HG03159 (cell line): Measurements from ENCODE around the gene SLC17A8.
"Not testable (repeated sequence)": the region's sequence is repeated elsewhere in the genome, so short reads cannot be mapped to it uniquely, and the experiment has no call there.

Experiments used
- ATAC-seq: cut with Tn5 transposase; IDR thresholded peaks from one replicate; pipeline ENCODE4 v1.9.1; 2021; ENCODE audit warnings: mild to moderate bottlenecking, moderate library complexity; ENCODE audit not compliant: unreplicated experiment

The SLC17A8 gene

DNA sequence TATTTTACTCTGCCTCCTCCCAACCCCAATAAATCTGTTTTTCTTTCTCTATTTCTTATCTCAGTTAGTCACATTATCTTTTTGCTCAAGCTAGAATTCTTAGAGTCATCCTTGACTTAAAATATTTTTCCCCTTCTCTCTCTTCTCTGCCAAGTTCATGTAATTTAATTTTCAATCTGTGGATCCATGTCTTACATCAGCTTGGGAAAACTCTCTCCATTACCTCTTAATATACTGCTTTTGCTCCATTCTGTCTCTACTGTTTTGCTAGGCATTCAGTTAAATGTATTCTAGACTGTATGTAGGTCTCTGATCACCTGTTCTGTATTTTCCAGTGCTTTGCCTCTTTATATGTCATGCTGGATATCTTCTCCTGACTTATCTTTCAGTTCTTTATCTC lies 65.8 kb downstream of the SLC17A8 start:
- ATAC-seq, result no peak

GRCh38 chr12:100426145-100426544 lies 69.3 kb downstream of the SLC17A8 start:
- no peak for ATAC-seq

- no peak for ATAC-seq
Measured at GRCh38 chr12:100427078-100427477, 70.2 kb downstream of the SLC17A8 start.

- ATAC-seq, result not testable (repeated sequence)
Measured at GRCh38 chr12:100430251-100430650, 73.4 kb downstream of the SLC17A8 start.

GRCh38 chr12:100433701-100434100 lies 76.8 kb downstream of the SLC17A8 start:
- ATAC-seq, result no peak

DNA sequence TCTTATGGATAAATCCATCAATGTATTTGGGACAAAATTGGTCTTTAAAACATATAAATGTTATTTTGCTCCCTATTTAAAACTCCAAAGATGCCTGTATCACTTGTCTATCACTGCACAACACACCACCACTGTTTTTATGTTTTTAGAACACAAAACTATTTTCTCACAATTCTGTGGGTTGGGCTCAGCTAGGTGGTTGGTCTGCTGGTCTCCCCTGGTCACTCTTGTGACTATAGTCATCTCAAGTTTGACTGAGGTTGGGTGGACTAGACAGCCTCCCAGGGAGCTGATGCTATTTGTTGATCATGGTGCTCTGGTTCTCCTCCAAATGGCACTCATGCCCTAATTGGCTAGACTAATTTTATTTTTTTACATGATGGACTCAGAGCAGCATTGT lies 77.3 kb downstream of the SLC17A8 start:
- no peak for ATAC-seq

DNA sequence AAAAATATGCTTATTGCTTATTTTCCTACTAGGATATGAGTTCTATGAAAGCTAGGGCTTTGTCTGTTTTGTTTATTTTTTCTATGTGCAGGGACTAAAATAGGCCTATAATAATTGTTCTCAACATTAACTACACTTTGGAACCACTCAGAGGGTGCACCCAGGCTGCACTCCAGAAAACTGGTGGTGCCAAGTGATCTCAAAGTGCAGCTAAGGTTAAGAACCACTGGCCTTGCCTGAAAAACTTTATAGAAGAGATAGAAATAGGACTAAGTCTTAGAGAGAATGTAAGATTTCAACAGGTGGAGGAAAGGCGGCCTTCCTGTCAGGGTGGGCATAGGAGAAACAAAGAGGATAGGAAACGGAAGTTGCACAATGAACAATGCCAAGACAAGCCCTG lies 79.1 kb downstream of the SLC17A8 start:
- ATAC-seq, result no peak

DNA sequence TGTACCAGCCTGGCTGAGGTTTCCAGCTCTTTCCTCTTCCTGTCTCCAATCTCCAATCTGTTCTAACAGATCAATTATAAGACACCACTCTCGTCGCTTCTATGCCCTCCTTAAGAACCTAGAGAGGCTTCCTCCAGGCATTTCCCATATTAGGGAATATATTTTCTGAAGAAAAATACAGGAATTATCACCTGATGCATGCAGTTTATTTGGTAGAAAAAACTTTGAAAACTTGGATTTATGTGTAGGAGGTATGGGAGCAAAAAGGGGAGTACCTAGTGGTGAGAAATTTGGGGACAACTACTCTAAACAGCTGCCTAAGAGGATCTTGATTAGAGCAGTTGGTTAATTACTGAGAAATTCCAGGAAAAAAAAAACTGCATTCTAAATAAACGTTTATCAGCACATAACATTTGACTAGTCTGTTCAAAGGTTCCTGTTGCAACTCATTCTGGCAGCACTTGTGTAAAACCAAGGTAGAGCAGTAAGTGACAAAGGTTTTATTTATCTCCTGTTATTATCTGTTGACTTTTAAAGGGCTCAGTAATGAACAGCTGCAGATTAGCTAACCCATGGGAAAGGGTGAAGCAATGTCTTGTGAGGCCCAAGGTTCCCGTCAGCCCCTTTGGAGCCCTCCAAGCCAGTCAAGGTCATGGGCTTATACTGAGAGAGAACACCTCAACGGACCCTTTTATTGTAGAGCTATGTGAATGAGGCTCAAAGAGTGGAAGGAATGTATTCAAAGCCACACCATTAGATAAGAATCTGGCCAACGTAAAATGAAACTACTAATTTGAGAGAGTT lies 80.4 kb downstream of the SLC17A8 start:
- ATAC-seq, result no peak

GRCh38 chr12:100439797-100440196 lies 82.9 kb downstream of the SLC17A8 start:
- no peak for ATAC-seq

DNA sequence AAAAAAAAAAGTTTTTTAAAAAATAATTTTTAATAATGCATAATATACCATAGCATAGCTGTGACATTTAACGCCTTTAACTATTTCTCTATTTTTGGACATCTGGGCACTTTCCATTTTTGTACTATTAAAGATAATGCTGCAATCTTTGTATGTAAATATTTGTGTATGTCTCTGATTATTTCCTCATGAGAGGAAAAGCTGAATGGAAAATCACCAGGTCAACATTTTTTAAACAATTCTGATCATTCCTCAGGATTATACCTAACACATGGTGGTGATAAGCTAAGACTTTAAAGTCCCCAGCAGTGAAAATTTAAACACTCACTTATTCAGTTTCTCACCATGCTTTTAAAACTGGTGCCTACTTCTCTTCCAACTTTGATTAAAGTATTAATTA lies 85.5 kb downstream of the SLC17A8 start:
- no peak for ATAC-seq

DNA sequence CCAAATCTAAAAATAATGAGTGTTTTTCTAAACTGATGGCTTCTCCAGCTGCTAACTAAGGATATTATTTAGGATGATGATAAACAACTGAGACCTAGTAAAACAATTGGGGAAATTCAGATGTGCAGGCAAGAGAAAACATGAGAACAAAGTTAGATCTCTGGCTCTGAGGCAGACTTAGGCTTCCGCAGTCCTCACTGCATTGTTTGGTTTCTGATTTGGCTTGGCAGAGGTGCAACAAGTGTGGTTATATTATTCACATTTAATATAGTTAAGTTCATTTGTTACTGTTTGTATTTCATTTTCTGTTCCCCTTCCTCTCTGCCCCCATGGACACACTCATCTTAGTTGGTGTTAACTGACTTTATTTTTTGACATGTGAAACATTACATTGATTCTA lies 86.6 kb downstream of the SLC17A8 start:
- no peak for ATAC-seq

DNA sequence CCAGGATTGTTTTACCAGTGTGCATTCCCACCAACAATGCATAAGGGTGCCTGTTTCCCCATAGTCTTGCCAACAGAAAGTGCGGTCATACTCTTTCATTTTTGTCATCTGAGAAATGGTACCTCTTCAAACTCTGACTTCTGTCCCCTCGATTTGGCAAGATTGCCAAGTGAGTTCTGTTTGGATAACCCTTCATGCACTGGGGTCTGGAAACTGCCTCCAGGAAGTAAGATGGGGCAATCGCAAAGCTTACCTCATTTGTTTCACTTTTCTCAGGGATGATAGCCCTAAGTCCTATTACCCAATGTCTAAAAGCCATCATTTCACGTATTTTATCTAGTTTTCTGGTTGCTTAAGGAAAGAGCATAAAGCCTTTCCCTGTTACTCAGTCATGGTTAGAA lies 88.2 kb downstream of the SLC17A8 start:
- ATAC-seq, result no peak

DNA sequence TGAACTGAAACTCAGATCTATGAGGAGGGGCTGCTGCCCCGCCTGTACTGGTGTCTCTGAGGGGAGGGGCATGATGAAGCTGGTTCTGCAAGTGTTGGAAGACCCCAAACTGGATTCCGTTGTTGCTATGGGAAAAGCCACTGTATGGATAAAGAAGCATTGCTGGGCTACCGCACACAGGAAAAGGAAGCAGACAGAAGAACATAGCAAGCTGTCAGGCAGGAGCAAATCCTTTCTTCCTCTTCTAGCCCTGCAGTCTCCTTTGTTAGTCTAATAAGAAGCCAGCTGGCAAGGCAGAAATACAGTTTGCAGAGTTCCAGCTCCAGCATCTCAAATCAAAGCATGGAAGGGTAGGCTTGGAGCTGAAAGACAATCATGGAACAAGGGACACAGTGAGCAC lies 90.5 kb downstream of the SLC17A8 start:
- ATAC-seq, result no peak

GRCh38 chr12:100448656-100449055 lies 91.8 kb downstream of the SLC17A8 start:
- no peak for ATAC-seq

DNA sequence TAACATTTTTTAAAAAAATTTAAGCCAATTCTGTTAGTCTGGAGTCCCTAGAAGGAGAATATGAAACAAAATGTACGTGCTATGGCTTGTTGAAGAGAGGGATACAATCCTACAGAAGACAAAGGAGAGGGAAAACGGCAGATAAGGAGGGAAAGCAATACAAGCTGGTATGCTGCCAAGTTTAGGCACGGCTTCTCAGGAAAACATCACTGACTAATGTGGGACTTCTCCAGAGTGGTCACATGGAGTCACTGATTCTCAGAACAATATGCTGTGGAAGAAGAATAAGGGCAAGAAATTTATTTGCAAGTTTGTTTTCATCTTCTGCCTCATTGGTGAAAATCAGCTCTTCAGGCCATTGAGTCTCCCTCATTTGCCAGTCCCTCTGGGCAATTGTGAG lies 93.9 kb downstream of the SLC17A8 start:
- ATAC-seq, result no peak

GRCh38 chr12:100453951-100454350 lies 97.1 kb downstream of the SLC17A8 start:
- no peak for ATAC-seq

- no peak for ATAC-seq
Measured at GRCh38 chr12:100455896-100456295, 99.0 kb downstream of the SLC17A8 start.

DNA sequence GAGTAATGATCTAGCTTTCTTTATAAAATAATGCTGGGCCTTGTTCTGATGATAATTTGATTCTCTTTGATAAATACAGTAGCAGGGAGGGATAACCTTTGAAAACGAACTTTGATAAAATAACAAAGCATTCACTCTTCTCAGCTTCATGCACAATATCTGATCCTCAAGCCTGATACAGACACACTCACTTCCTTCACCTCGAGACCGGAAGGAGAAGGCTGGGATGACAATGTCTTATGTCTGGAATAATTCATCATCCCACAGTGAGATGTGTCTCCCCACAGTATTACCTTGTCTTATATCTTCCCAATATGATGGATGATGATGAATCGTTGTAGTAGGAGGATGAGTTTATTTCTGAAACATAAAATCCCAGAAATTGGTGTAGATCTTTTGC lies 101.3 kb downstream of the SLC17A8 start:
- ATAC-seq, result no peak

GRCh38 chr12:100460702-100461101 lies 103.8 kb downstream of the SLC17A8 start:
- ATAC-seq, result no peak

GRCh38 chr12:100461330-100461973 lies 104.6 kb downstream of the SLC17A8 start:
- no peak for ATAC-seq

DNA sequence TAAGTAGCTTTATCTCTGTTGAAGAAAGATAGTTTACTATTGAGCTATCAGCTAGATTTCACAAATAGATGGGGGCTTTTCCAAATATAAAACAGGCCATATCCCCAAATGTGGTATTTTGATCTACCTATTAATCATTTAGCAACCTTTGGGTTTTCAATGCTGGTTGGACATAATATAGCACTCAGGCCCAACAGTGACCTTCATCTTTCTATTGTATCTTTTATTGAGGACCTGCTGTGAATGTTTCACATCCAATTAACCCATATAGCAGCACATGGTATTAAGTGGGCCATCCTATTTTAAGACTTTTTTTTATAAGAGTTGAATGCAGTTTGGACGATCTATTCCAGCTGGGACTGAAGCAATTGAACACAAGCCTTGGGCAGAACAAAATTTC lies 106.8 kb downstream of the SLC17A8 start:
- no peak for ATAC-seq

DNA sequence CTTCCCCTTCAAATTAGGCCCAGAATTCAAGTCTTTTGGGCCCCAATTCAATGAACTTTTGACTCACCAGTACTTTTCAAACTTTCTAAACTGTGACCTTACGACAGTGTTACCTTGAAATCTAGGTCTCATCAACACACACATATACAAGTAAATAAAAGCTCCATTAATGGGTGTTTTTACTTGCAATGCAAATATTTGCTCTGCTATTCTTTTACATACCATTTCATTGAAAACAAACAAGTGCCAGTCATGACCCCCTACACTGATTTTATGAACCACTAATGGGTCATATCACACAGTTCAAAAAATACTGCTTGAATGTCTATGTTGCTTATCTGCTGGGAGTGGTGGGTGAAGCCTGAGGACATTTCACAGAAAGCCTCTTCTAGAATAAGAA lies 107.7 kb downstream of the SLC17A8 start:
- ATAC-seq, result no peak

GRCh38 chr12:100468126-100468525 lies 111.3 kb downstream of the SLC17A8 start:
- no peak for ATAC-seq
